Islet precursor cell (in vitro differentiated cells): ENCODE data around the gene NRXN3.

Experiments used
- DNase-seq: peaks from one replicate; pipeline ENCODE4 v3.0.0-alpha.2; 2018

Gene NRXN3

DNA sequence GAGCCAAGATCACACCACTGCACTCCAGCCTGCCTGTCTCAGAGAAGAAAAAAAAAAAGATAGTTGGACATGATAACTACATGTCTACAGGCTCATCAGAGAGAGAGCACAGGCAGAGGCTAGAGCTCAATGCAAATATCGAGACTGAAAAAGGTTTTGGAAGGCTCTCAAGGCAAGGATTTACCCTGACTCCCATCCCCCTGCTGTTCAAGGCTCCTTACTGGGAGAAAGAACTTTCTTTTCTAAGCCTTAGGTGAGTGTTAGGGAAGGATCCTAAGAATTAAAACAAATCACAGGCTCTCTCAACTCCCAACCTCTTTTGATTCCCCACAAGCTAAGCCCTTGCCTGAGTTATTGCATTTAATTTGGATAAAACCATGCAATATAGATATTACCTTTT lies 1516.0 kb downstream of the NRXN3 start:
- no peak for DNase-seq

DNA sequence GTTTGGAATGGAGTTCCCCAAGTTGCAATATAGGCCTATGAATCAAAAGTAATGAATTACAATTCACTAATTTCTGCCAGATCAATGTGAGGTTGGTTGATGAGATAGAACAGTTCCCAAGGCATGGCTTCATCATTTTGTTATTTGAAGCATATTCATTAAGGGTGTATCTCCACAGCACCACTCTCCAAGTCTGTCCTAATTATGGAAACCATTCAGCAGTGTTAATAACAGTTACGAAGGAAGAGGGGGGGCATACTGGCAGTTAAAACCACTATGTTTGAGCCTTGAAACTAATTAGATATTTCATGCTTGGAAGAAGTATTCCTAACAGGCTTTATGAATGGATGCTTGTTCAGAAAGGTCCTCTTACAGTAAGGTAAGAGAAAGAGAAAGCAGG lies 1520.8 kb downstream of the NRXN3 start:
- no peak for DNase-seq

- no peak for DNase-seq
These were observed 1523.8 kb downstream of the NRXN3 start for GRCh38 chr14:79693935-79694334.

GRCh38 chr14:79695307-79695706 lies 1525.1 kb downstream of the NRXN3 start:
- no peak for DNase-seq

- no peak for DNase-seq
These were observed 1528.1 kb downstream of the NRXN3 start for GRCh38 chr14:79698298-79698711.

DNA sequence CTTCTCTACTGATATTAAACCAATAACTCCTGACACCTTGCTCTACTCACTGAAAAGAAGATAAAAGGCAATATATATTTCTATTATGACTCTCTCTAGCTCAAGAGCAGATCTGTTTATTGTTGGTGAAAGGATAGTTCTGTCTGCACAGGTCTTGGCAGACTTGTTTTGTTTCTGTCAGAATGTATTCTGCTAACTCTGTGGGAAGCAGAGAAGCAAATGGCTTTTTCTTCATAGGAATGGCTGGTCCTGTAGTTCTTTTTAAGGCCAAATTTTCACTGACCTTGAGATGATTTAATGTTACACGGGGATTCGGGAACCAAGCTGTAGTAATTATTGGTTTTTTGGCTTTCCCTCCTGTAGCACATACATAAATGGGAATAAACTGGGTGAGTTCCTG lies 1529.0 kb downstream of the NRXN3 start:
- no peak for DNase-seq

DNA sequence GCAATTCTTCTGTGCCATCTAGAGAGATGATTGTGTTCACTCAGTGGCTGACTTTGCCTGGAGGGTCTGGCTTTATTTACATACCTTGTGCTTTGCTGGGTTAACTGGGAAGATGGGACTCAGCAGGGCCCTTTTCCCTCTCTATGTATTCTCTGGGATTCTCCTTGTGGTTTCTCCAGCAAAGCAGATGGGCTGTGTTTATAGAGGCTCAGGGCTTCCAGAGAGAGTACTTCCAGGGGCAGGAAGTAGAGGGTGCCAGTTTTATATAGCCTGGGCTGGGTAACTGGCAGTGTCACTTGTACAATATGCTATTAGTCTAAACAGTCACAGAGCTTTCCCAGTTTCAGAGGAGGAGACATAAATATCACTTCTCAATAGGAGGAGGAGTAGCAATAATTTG lies 1531.2 kb downstream of the NRXN3 start:
- no peak for DNase-seq

DNA sequence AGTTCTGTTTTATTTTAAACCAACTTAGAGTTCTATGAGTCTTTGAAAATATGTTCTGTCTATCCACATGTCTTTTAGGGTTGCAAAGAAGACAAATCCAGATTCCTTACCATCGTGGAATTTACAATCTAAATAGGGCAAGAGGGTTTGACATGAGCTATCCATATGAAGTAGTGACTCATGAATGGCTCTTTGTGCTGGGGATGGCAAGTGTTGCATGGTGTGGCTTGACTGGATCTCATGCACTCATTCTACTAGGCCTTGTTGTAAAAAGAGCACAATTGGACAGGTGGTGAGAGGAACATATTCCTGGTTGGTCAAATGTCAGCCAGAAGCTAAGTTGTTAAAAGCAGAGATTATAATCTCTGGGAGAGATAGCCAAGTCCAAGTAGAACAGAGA lies 1532.0 kb downstream of the NRXN3 start:
- DNase-seq, result no peak

DNA sequence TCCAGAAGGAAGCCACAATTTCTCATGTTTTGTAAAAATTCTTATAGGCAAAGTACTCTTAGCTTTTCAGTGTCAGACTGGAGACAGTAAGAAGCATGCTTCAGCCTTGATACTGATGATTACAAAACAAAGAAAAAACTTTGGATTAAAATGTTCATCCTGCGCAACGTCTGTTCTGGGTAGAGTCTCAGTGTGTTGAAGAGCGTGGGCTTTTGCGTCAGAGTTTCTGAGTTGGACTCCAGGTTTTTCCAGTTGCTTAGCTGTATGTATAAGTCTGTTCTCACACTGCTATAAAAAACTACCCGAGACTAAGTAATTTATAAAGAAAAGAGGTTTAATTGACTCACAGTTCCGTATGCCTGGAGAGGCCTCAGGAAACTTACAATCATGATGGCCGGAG lies 1533.0 kb downstream of the NRXN3 start:
- no peak for DNase-seq

GRCh38 chr14:79704041-79704807 lies 1534.1 kb downstream of the NRXN3 start:
- no peak for DNase-seq

GRCh38 chr14:79705126-79705894 lies 1535.1 kb downstream of the NRXN3 start:
- DNase-seq, result no peak

DNA sequence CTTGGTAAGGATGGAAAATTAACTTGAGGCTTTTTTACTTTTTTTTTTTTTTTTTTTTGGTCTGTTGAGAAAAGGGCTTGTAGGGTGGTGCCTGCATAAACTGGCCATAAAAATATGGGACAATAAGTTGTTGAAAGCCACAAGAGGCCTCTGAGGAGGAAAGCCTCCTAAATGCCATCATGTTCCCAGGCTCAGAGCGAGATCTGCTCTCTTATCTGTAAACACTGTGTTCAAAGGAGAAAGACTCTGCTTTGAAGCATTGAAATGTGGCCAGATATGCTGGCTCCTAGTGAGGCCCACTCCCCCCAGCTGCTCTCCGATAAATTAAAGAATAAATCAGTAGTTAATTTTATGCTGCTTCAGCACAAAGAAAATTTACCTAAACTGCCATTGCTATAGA lies 1536.2 kb downstream of the NRXN3 start:
- no peak for DNase-seq

DNA sequence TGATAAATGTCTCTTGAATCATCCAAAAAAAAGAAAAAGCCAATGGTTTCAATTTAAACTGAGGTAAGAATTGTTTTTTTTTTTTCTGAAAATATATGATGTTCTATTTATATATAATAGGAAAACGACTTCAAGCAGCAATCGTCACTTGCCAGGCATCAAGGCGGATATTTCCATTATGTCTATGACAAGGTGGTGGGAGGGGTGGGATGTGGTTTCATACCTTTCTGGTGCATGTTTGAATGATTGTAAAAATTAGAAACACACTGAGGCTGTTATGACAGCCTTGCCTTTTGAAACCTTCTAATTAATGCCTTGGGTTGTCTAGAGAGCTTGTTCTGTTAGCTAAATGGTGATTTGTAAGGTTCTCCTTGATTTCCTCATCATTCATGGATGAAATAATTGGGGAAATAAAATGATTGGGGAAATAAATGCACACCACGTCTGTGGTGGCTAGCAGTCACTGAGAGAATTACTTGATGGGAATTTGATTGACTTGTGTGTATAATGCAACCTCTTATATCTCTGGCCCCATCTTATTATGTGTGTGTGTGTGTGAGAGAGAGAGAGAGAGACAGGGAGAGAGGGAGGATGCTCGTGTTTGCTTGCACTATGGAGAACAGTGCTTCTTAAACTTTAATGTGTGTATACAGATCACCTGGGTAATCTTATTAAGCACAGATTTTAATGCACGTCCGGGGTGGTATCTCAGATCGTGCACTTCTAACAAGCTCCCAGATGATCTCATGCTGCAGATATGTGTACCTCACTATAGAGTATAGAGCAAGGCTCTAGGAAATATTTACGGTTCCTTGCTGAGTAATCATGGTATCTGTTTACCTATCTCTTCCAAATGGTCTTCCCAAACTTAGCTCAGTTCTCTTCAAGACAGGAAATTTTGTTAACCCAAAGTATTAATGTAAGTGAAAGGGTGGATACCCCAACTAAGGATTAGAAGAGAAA lies 1538.5 kb downstream of the NRXN3 start:
- no peak for DNase-seq

DNA sequence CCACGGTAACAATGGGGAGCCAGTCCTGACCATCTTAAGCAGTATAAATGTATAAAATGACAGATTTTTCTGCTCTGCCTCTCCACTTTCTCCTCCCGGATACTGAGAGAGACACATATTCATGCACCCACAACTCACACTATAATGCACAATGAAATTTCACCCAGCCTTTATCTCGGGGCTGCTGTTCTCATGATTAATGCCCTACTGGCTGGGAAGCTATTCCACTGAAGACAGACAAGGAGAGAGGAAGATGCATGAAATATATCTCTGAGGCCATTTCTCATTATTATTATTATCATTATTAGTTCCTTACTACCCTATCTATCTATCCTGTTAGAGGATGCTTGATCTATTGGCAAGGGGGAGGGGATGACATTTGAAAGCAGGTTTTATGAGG lies 1539.4 kb downstream of the NRXN3 start:
- no peak for DNase-seq

- no peak for DNase-seq
These were observed 1542.3 kb downstream of the NRXN3 start for GRCh38 chr14:79712302-79712950.

GRCh38 chr14:79721399-79722084 lies 1551.4 kb downstream of the NRXN3 start:
- DNase-seq, result no peak

GRCh38 chr14:79724934-79725717 lies 1555.0 kb downstream of the NRXN3 start:
- no peak for DNase-seq

- no peak for DNase-seq
These were observed 1557.7 kb downstream of the NRXN3 start for GRCh38 chr14:79727900-79728299.

GRCh38 chr14:79728331-79728730 lies 1558.2 kb downstream of the NRXN3 start:
- DNase-seq, result no peak

DNA sequence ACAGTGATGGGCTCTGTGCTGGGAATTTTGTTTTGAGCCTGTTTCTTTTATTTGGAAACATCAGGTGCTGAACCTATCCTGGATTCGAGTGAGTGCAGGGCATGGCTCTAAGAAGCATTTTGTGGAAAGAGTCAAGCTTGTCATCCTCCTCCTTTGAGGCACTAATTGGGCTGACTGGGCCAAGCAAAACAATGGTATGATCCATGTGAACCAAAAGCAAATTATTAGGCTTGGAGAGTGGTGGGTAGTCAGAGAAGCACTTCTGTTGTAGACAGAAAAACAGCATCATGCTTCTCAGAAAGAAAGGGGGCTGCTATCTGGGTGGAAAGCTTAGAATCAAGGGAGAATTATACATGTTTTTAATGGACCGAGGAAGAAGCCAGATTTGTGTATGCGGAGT lies 1559.6 kb downstream of the NRXN3 start:
- DNase-seq, result no peak

DNA sequence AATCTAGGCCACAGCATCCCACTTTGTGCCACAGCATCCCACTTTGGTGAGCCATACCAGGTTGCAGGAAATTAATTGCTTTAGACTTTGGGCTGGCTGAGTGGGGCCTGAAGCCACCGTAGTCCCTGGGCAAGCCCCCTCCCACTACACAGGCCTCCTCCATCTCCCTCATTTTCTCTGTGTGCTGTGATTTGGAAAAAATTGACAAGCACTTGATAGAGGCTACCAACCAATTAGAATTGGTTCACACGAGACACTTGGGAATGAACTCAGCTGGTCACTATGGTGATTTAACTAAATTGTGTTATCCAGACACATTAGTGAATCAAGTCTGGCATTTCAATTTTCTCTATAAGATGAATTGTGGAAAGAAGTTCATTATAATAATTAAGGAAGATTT lies 1560.0 kb downstream of the NRXN3 start:
- DNase-seq, result no peak
